ENCODE data around the gene PCCA. TPM values are rescaled to one million over a fixed set of nuclear protein-coding genes. Genes with fewer than 3 reads are reported as not detected.

PCCA gene
- total and polyA plus RNA-seq, 4 donors = 45.1 to 378 (median 110) TPM

- no peak for DNase-seq (ENCODE audit: low read depth in 4 of 6, low spot score in 6 of 6)
- Histone ChIP-seq H3K27ac (ENCODE audit: low read depth, low read length) (no peak overlapping the region), H3K9me3 (ENCODE audit: control insufficient read depth, insufficient read depth, low read length) (no peaks in the 10 kb centered on the region), H3K4me1 (ENCODE audit: control insufficient read depth, insufficient read depth, low read length) (peaks cover 3% of the 10 kb centered on the region), H3K36me3 (ENCODE audit: control insufficient read depth, insufficient read depth, low read length) (no peaks in the 10 kb centered on the region), H3K27me3 (ENCODE audit: control insufficient read depth, insufficient read depth, low read length) (no peaks in the 10 kb centered on the region), H3K4me3 (ENCODE audit: low read depth, low read length) (no peak overlapping the region)
- 91% methylated on average over 12 of the region's 15 CpGs for WGBS (ENCODE audit: insufficient coverage)
Observed at GRCh38 chr13:100506154-100506553, 417.3 kb downstream of the PCCA start.

- H3K9me3 ChIP-seq (ENCODE audit: control insufficient read depth, insufficient read depth, low read length) = no peaks in the 10 kb centered on the region
- no peaks in the 10 kb centered on the region for H3K36me3 ChIP-seq (ENCODE audit: control insufficient read depth, insufficient read depth, low read length)
- WGBS (ENCODE audit: insufficient coverage) = 100% methylated on average over 1 of the region's 9 CpGs
- H3K4me3 ChIP-seq (ENCODE audit: low read depth, low read length) = no peak overlapping the region
- H3K4me1 ChIP-seq (ENCODE audit: control insufficient read depth, insufficient read depth, low read length) = peaks cover 3% of the 10 kb centered on the region
- no peak for DNase-seq (ENCODE audit: low read depth in 4 of 6, low spot score in 6 of 6)
- H3K27me3 ChIP-seq (ENCODE audit: control insufficient read depth, insufficient read depth, low read length) = no peaks in the 10 kb centered on the region
- peak overlapping the region; percentile 0 for H3K27ac ChIP-seq (ENCODE audit: low read depth, low read length)
Observed at GRCh38 chr13:100506600-100507422, 417.9 kb downstream of the PCCA start.

GRCh38 chr13:100508455-100508854 is 419.6 kb downstream of the PCCA start:
- H3K9me3 ChIP-seq (ENCODE audit: control insufficient read depth, insufficient read depth, low read length) = no peaks in the 10 kb centered on the region
- peak in 2 of 6 donors; percentile 71 to 72 for DNase-seq (ENCODE audit: low read depth in 4 of 6, low spot score in 6 of 6)
- no peaks in the 10 kb centered on the region for H3K27me3 ChIP-seq (ENCODE audit: control insufficient read depth, insufficient read depth, low read length)
- H3K4me1 ChIP-seq (ENCODE audit: control insufficient read depth, insufficient read depth, low read length) = peaks cover 6% of the 10 kb centered on the region
- WGBS (ENCODE audit: insufficient coverage) = 33% methylated on average over 3 of the region's 6 CpGs
- no peak overlapping the region for H3K4me3 ChIP-seq (ENCODE audit: low read depth, low read length)
- no peaks in the 10 kb centered on the region for H3K36me3 ChIP-seq (ENCODE audit: control insufficient read depth, insufficient read depth, low read length)
- peak overlapping the region; percentile 83 for H3K27ac ChIP-seq (ENCODE audit: low read depth, low read length)

- Histone ChIP-seq H3K27me3 (ENCODE audit: control insufficient read depth, insufficient read depth, low read length) (no peaks in the 10 kb centered on the region), H3K9me3 (ENCODE audit: control insufficient read depth, insufficient read depth, low read length) (no peaks in the 10 kb centered on the region), H3K4me1 (ENCODE audit: control insufficient read depth, insufficient read depth, low read length) (peaks cover 6% of the 10 kb centered on the region), H3K27ac (ENCODE audit: low read depth, low read length) (peak overlapping the region; percentile 83), H3K4me3 (ENCODE audit: low read depth, low read length) (no peak overlapping the region), H3K36me3 (ENCODE audit: control insufficient read depth, insufficient read depth, low read length) (no peaks in the 10 kb centered on the region)
- no peak for DNase-seq (ENCODE audit: low read depth in 4 of 6, low spot score in 6 of 6)
- 54% methylated on average over 8 of the region's 8 CpGs for WGBS (ENCODE audit: insufficient coverage)
Observed at GRCh38 chr13:100508996-100509395, 420.1 kb downstream of the PCCA start.

- Histone ChIP-seq H3K27me3 (ENCODE audit: control insufficient read depth, insufficient read depth, low read length) (no peaks in the 10 kb centered on the region), H3K27ac (ENCODE audit: low read depth, low read length) (peak overlapping the region; percentile 83), H3K9me3 (ENCODE audit: control insufficient read depth, insufficient read depth, low read length) (no peaks in the 10 kb centered on the region), H3K36me3 (ENCODE audit: control insufficient read depth, insufficient read depth, low read length) (no peaks in the 10 kb centered on the region), H3K4me3 (ENCODE audit: low read depth, low read length) (no peak overlapping the region), H3K4me1 (ENCODE audit: control insufficient read depth, insufficient read depth, low read length) (peaks cover 6% of the 10 kb centered on the region)
- WGBS (ENCODE audit: insufficient coverage) = 54% methylated on average over 7 of the region's 11 CpGs
- DNase-seq (ENCODE audit: low read depth in 4 of 6, low spot score in 6 of 6) = peak in 2 of 6 donors; percentile 56 to 90
Observed at GRCh38 chr13:100510208-100510957, 421.5 kb downstream of the PCCA start.

- Histone ChIP-seq H3K4me3 (ENCODE audit: low read depth, low read length) (no peak overlapping the region), H3K9me3 (ENCODE audit: control insufficient read depth, insufficient read depth, low read length) (no peaks in the 10 kb centered on the region), H3K4me1 (ENCODE audit: control insufficient read depth, insufficient read depth, low read length) (peaks cover 6% of the 10 kb centered on the region), H3K27ac (ENCODE audit: low read depth, low read length) (peak overlapping the region; percentile 40), H3K27me3 (ENCODE audit: control insufficient read depth, insufficient read depth, low read length) (no peaks in the 10 kb centered on the region), H3K36me3 (ENCODE audit: control insufficient read depth, insufficient read depth, low read length) (no peaks in the 10 kb centered on the region)
- DNase-seq (ENCODE audit: low read depth in 4 of 6, low spot score in 6 of 6) = no peak
- 73% methylated on average over 6 of the region's 7 CpGs for WGBS (ENCODE audit: insufficient coverage)
Observed at GRCh38 chr13:100511466-100511865, 422.6 kb downstream of the PCCA start.

- no peak for DNase-seq (ENCODE audit: low read depth in 4 of 6, low spot score in 6 of 6)
- H3K4me1 ChIP-seq (ENCODE audit: control insufficient read depth, insufficient read depth, low read length) = peaks cover 6% of the 10 kb centered on the region
- H3K9me3 ChIP-seq (ENCODE audit: control insufficient read depth, insufficient read depth, low read length) = no peaks in the 10 kb centered on the region
- no peaks in the 10 kb centered on the region for H3K36me3 ChIP-seq (ENCODE audit: control insufficient read depth, insufficient read depth, low read length)
- 90% methylated on average over 9 of the region's 9 CpGs for WGBS (ENCODE audit: insufficient coverage)
- no peaks in the 10 kb centered on the region for H3K27me3 ChIP-seq (ENCODE audit: control insufficient read depth, insufficient read depth, low read length)
- H3K27ac ChIP-seq (ENCODE audit: low read depth, low read length) = peak overlapping the region; percentile 75
- no peak overlapping the region for H3K4me3 ChIP-seq (ENCODE audit: low read depth, low read length)
Observed at GRCh38 chr13:100512422-100512821, 423.5 kb downstream of the PCCA start.

GRCh38 chr13:100513171-100513570 is 424.3 kb downstream of the PCCA start:
- H3K27me3 ChIP-seq (ENCODE audit: control insufficient read depth, insufficient read depth, low read length) = no peaks in the 10 kb centered on the region
- H3K4me1 ChIP-seq (ENCODE audit: control insufficient read depth, insufficient read depth, low read length) = peaks cover 8% of the 10 kb centered on the region
- H3K27ac ChIP-seq (ENCODE audit: low read depth, low read length) = peak overlapping the region; percentile 75
- no CpG with 5 or more reads among the region's 3 CpGs for WGBS (ENCODE audit: insufficient coverage)
- H3K4me3 ChIP-seq (ENCODE audit: low read depth, low read length) = no peak overlapping the region
- DNase-seq (ENCODE audit: low read depth in 4 of 6, low spot score in 6 of 6) = peak in 1 of 6 donors; percentile 72
- no peaks in the 10 kb centered on the region for H3K36me3 ChIP-seq (ENCODE audit: control insufficient read depth, insufficient read depth, low read length)
- no peaks in the 10 kb centered on the region for H3K9me3 ChIP-seq (ENCODE audit: control insufficient read depth, insufficient read depth, low read length)

GRCh38 chr13:100513987-100514670 is 425.2 kb downstream of the PCCA start:
- Histone ChIP-seq H3K36me3 (ENCODE audit: control insufficient read depth, insufficient read depth, low read length) (no peaks in the 10 kb centered on the region), H3K27me3 (ENCODE audit: control insufficient read depth, insufficient read depth, low read length) (no peaks in the 10 kb centered on the region), H3K27ac (ENCODE audit: low read depth, low read length) (peak overlapping the region; percentile 75), H3K9me3 (ENCODE audit: control insufficient read depth, insufficient read depth, low read length) (no peaks in the 10 kb centered on the region), H3K4me3 (ENCODE audit: low read depth, low read length) (no peak overlapping the region), H3K4me1 (ENCODE audit: control insufficient read depth, insufficient read depth, low read length) (peaks cover 9% of the 10 kb centered on the region)
- DNase-seq (ENCODE audit: low read depth in 4 of 6, low spot score in 6 of 6) = no peak
- WGBS (ENCODE audit: insufficient coverage) = 70% methylated on average over 2 of the region's 8 CpGs

Measured in spinal cord (tissue), 10 donors.